ENCODE data around the gene GLIS1. TPM values are rescaled to one million over a fixed set of nuclear protein-coding genes. Genes with fewer than 3 reads are reported as not detected.

The GLIS1 gene
- total RNA-seq, 1 experiment from 2014 or later, result 0.28 TPM

DNA sequence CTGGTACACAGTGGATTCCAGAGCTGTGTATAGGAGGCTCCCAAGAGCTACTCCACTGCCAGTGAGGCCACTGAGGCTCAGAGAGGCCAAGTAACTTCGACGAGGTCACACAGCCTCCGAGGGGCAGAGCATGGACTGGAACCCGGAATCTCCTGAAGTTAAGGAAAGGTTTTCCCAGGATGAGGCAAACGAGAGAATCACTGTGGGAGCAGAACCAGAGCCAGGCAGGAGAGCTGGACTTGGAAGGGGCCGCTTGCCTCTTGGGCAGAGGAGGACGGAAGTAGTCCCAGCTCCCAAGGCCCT, 52.0 kb downstream of the GLIS1 start:
- no peak overlapping the region for H3K18ac ChIP-seq (ENCODE audit: insufficient read length, low read depth, low read length)
- Mint-ChIP-seq H3K4me1 (peaks cover 24 to 39% of the 10 kb centered on the region in 2 experiments), H3K27ac (no peak overlapping the region), H3K9me3 (no peaks in the 10 kb centered on the region), H3K36me3 (ENCODE audit: insufficient read depth in 1 of 3, low read depth in 3 of 3) (no peaks in the 10 kb centered on the region), H3K27me3 (ENCODE audit: low read depth) (peaks cover 42% of the 10 kb centered on the region), H3K4me3 (no peak overlapping the region)
- no peak overlapping the region for H2BK5ac ChIP-seq (ENCODE audit: insufficient read length, low read length)
- H3K23me2 ChIP-seq (ENCODE audit: insufficient read length, low read depth, low read length, poor library complexity, severe bottlenecking), result no peaks in the 10 kb centered on the region
- H2AK5ac ChIP-seq (ENCODE audit: insufficient read length, low read length), result no peak overlapping the region
- no peak overlapping the region for H3K9ac ChIP-seq (ENCODE audit: extremely low read depth, insufficient read length, low read length)
- no peaks in the 10 kb centered on the region; the same call in 1 of the 2 replicates for H3K27me3 ChIP-seq (ENCODE audit: insufficient read depth, low read length)
- no peaks in the 10 kb centered on the region for H4K20me1 ChIP-seq (ENCODE audit: control insufficient read depth, insufficient read depth, insufficient read length)
- no peak overlapping the region for H4K5ac ChIP-seq (ENCODE audit: insufficient read length, low read depth, low read length)
- H3K56ac ChIP-seq (ENCODE audit: insufficient read length, low read depth, low read length), result no peak overlapping the region
- no peak overlapping the region for H2BK120ac ChIP-seq (ENCODE audit: low read depth, low read length, poor library complexity, severe bottlenecking)
- H2BK20ac ChIP-seq (ENCODE audit: low read depth, low read length, poor library complexity, severe bottlenecking), result no peak overlapping the region
- peaks cover 4% of the 10 kb centered on the region; the same call in 1 of the 2 replicates for H3K4me1 ChIP-seq (ENCODE audit: insufficient read depth, low read length)
- no peaks in the 10 kb centered on the region for H3K79me2 ChIP-seq (ENCODE audit: insufficient read depth, low read length)
- no peak overlapping the region; the same call in 1 of the 2 replicates for H3K14ac ChIP-seq (ENCODE audit: insufficient read depth, low read length)
- H4K91ac ChIP-seq (ENCODE audit: insufficient read length, low read depth, low read length), result no peak overlapping the region
- H2AFZ ChIP-seq (ENCODE audit: low read length), result no peak overlapping the region
- no peak overlapping the region for H3T11ph ChIP-seq (ENCODE audit: low read length)
- H4K8ac ChIP-seq (replicated peaks; ENCODE audit: insufficient read length, low read depth, low read length), result no peak overlapping the region
- H3K9me3 ChIP-seq (ENCODE audit: control insufficient read depth, low read depth, low read length), result no peaks in the 10 kb centered on the region
- no peak for DNase-seq
- H3K4ac ChIP-seq (ENCODE audit: low read depth, low read length), result no peak overlapping the region
- no peak overlapping the region for H2BK12ac ChIP-seq (ENCODE audit: insufficient read length, low read depth, low read length)
- no peaks in the 10 kb centered on the region for H3K79me1 ChIP-seq (ENCODE audit: insufficient read depth, low read depth, low read length, poor library complexity, severe bottlenecking)
- H2BK15ac ChIP-seq (ENCODE audit: low read depth, low read length), result no peak overlapping the region
- WGBS (ENCODE audit: extremely low coverage, insufficient read length, low lambda C conversion rate), result no CpG with 5 or more reads among the region's 7 CpGs
- H3K23ac ChIP-seq (ENCODE audit: insufficient read length, low read depth, low read length), result no peak overlapping the region
- no peak overlapping the region for H3K4me2 ChIP-seq (ENCODE audit: insufficient read depth, insufficient read length, low read length)
- TF ChIP-seq, protein P1, sequence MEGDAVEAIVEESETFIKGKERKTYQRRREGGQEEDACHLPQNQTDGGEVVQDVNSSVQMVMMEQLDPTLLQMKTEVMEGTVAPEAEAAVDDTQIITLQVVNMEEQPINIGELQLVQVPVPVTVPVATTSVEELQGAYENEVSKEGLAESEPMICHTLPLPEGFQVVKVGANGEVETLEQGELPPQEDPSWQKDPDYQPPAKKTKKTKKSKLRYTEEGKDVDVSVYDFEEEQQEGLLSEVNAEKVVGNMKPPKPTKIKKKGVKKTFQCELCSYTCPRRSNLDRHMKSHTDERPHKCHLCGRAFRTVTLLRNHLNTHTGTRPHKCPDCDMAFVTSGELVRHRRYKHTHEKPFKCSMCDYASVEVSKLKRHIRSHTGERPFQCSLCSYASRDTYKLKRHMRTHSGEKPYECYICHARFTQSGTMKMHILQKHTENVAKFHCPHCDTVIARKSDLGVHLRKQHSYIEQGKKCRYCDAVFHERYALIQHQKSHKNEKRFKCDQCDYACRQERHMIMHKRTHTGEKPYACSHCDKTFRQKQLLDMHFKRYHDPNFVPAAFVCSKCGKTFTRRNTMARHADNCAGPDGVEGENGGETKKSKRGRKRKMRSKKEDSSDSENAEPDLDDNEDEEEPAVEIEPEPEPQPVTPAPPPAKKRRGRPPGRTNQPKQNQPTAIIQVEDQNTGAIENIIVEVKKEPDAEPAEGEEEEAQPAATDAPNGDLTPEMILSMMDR (conservative IDR thresholded peaks at IDR 0.05), result no peak
- no peak overlapping the region for H3K27ac ChIP-seq (ENCODE audit: insufficient read length, low read depth, low read length)
